IMR-90 (cell line): ENCODE results near the gene TSR3.

Experiments
- BHLHE40 ChIP-seq: fragments of 150-350 bp; IDR thresholded peaks from 2 replicates; pipeline ENCODE4 v1.6.1; 2016; ENCODE audit warnings: mild to moderate bottlenecking, low read depth, low read length
- CEBPB ChIP-seq: IDR thresholded peaks from 2 replicates; pipeline ENCODE4 v1.6.1; 2012; ENCODE audit warnings: low read depth, low read length, improper control_type of control experiment
- CHD1 ChIP-seq: IDR thresholded peaks from 2 replicates; pipeline ENCODE4 v1.6.1; 2012; ENCODE audit warnings: low read depth, low read length, improper control_type of control experiment
- CTCF ChIP-seq: conservative IDR thresholded peaks from 2 replicates; pipeline ENCODE4 v1.5.1; 2012; ENCODE audit warnings: mild to moderate bottlenecking, low read depth, low read length, improper control_type of control experiment
- ELK1 ChIP-seq: fragments of 150-350 bp; IDR thresholded peaks from 2 replicates; pipeline ENCODE4 v1.6.1; 2016; ENCODE audit warnings: low read depth, mild to moderate bottlenecking, low read length, moderate library complexity, borderline replicate concordance
- MAFK ChIP-seq: IDR thresholded peaks from 2 replicates; pipeline ENCODE4 v1.6.1; 2012; ENCODE audit warnings: low read depth, low read length, improper control_type of control experiment
- MAZ ChIP-seq: IDR thresholded peaks from 2 replicates; pipeline ENCODE4 v1.6.1; 2012; ENCODE audit warnings: low read depth, mild to moderate bottlenecking, low read length, improper control_type of control experiment, moderate library complexity, borderline replicate concordance
- MXI1 ChIP-seq: IDR thresholded peaks from 2 replicates; pipeline ENCODE4 v1.6.1; 2012; ENCODE audit warnings: low read depth, mild to moderate bottlenecking, low read length, moderate library complexity, borderline replicate concordance
- POLR2A ChIP-seq: IDR thresholded peaks from 2 replicates; pipeline ENCODE4 v1.6.1; 2012; ENCODE audit warnings: mild to moderate bottlenecking, low read depth, low read length
- RAD21 ChIP-seq: IDR thresholded peaks from 2 replicates; pipeline ENCODE4 v1.6.1; 2012; ENCODE audit warnings: low read length, improper control_type of control experiment
- RCOR1 ChIP-seq: IDR thresholded peaks from 2 replicates; pipeline ENCODE4 v1.6.1; 2012; ENCODE audit warnings: mild to moderate bottlenecking, low read length, improper control_type of control experiment; ENCODE audit not compliant: insufficient replicate concordance
- SMC3 ChIP-seq: fragments of 150-350 bp; IDR thresholded peaks from 2 replicates; pipeline ENCODE4 v1.6.1; 2016; ENCODE audit warnings: low read depth, mild to moderate bottlenecking, antibody characterized with exemption, low read length, moderate library complexity
- USF2 ChIP-seq: fragments of 150-350 bp; IDR thresholded peaks from 2 replicates; pipeline ENCODE4 v1.6.1; 2017; ENCODE audit warnings: mild to moderate bottlenecking, antibody characterized with exemption, low read length, low read depth

GRCh38 chr16:1367486-1368174, 16.0 kb upstream of the TSR3 start:
- TF ChIP-seq RAD21 (no peak), CEBPB (no peak), POLR2A (no peak), CTCF (no peak), MXI1 (no peak), ELK1 (no peak), MAFK (no peak), RCOR1 (no peak), MAZ (no peak), SMC3 (no peak), CHD1 (no peak), USF2 (no peak), BHLHE40 (no peak)
